ENCODE data around the gene CNOT8. TPM values are rescaled to one million over a fixed set of nuclear protein-coding genes. Genes with fewer than 3 reads are reported as not detected.
"Not testable (repeated sequence)": the region's sequence is repeated elsewhere in the genome, so short reads cannot be mapped to it uniquely, and the experiment has no call there.

The CNOT8 gene
- total and polyA plus RNA-seq, 7 donors: 51.6 to 80.6 (median 53.5) TPM

GRCh38 chr5:154900066-154900465 lies 41.6 kb downstream of the CNOT8 start:
- TF ChIP-seq CTCF (IDR thresholded peaks at IDR 0.05) (no peak), POLR2AphosphoS5 (IDR thresholded peaks at IDR 0.05) (no peak), POLR2A (IDR thresholded peaks at IDR 0.05) (no peak), EP300 (IDR thresholded peaks at IDR 0.05) (no peak)
- Histone ChIP-seq H3K4me1 (no peaks in the 10 kb centered on the region), H3K27ac (peak overlapping the region in 1 of 4 donors; percentile 55), H3K4me3 (no peak overlapping the region), H3K27me3 (no peaks in the 10 kb centered on the region), H3K36me3 (peaks cover 9 to 100% (median 44%) of the 10 kb centered on the region in 4 donors), H3K9me3 (no peaks in the 10 kb centered on the region)
- intact Hi-C loops (cut with DNase I): no loop called here
- DNase-seq: no peak
- 96% methylated on average over 1 of the region's 1 CpG for WGBS, 2 donors

- H3K36me3 ChIP-seq: peaks cover 9 to 100% (median 43%) of the 10 kb centered on the region in 4 donors
- no peak for DNase-seq
- intact Hi-C loops (cut with DNase I): no loop called here
- no peak for TF ChIP-seq POLR2A (IDR thresholded peaks at IDR 0.05)
- no peak for TF ChIP-seq CTCF (IDR thresholded peaks at IDR 0.05)
- no peak for TF ChIP-seq POLR2AphosphoS5 (IDR thresholded peaks at IDR 0.05)
- TF ChIP-seq EP300 (IDR thresholded peaks at IDR 0.05): no peak
- H3K27ac ChIP-seq: no peak overlapping the region
- H3K4me1 ChIP-seq: no peaks in the 10 kb centered on the region
- no peaks in the 10 kb centered on the region for H3K9me3 ChIP-seq
- H3K27me3 ChIP-seq: no peaks in the 10 kb centered on the region
- no peak overlapping the region for H3K4me3 ChIP-seq
- WGBS, 2 donors: 93% methylated on average over 2 of the region's 2 CpGs
Measured at GRCh38 chr5:154901276-154901675, 42.8 kb downstream of the CNOT8 start.

- no peak overlapping the region for H3K4me3 ChIP-seq
- H3K27me3 ChIP-seq: no peaks in the 10 kb centered on the region
- peaks cover 9 to 100% (median 41%) of the 10 kb centered on the region in 4 donors for H3K36me3 ChIP-seq
- no peaks in the 10 kb centered on the region for H3K4me1 ChIP-seq
- H3K27ac ChIP-seq: no peak overlapping the region
- H3K9me3 ChIP-seq: no peaks in the 10 kb centered on the region
- no peak for DNase-seq
- intact Hi-C loops (cut with DNase I): no loop called here
- 94 to 99% methylated on average over 6 of the region's 6 CpGs for WGBS, 2 donors
- TF ChIP-seq POLR2AphosphoS5 (IDR thresholded peaks at IDR 0.05) (no peak), EP300 (IDR thresholded peaks at IDR 0.05) (no peak), POLR2A (IDR thresholded peaks at IDR 0.05) (no peak), CTCF (IDR thresholded peaks at IDR 0.05) (no peak)
Measured at GRCh38 chr5:154901913-154902312, 43.5 kb downstream of the CNOT8 start.

- H3K9me3 ChIP-seq; H3K4me1 ChIP-seq; DNase-seq; H3K4me3 ChIP-seq; H3K27ac ChIP-seq; H3K27me3 ChIP-seq; intact Hi-C loops (cut with DNase I): not testable (repeated sequence)
- peaks cover 0 to 100% (median 43%) of the 10 kb centered on the region in 4 donors for H3K36me3 ChIP-seq
- WGBS, 2 donors: 94% methylated on average over 7 of the region's 7 CpGs
Measured at GRCh38 chr5:154905601-154906000, 47.2 kb downstream of the CNOT8 start.

GRCh38 chr5:154916874-154917273 lies 58.4 kb downstream of the CNOT8 start:
- 66 to 88% methylated on average over 3 of the region's 3 CpGs for WGBS, 2 donors
- TF ChIP-seq POLR2AphosphoS5 (IDR thresholded peaks at IDR 0.05): no peak
- Histone ChIP-seq H3K27me3 (no peaks in the 10 kb centered on the region), H3K36me3 (peaks cover 26 to 98% (median 37%) of the 10 kb centered on the region in 4 donors), H3K9me3 (no peaks in the 10 kb centered on the region), H3K4me1 (no peaks in the 10 kb centered on the region), H3K27ac (no peak overlapping the region), H3K4me3 (no peak overlapping the region)
- no peak for DNase-seq
- intact Hi-C loops (cut with DNase I): no loop called here

- peaks cover 19 to 96% (median 33%) of the 10 kb centered on the region in 4 donors for H3K36me3 ChIP-seq
- intact Hi-C loops (cut with DNase I): no loop called here
- H3K4me3 ChIP-seq: no peak overlapping the region
- TF ChIP-seq POLR2A (IDR thresholded peaks at IDR 0.05) (no peak), CTCF (IDR thresholded peaks at IDR 0.05) (no peak), EP300 (IDR thresholded peaks at IDR 0.05) (no peak), POLR2AphosphoS5 (IDR thresholded peaks at IDR 0.05) (no peak)
- no peaks in the 10 kb centered on the region for H3K9me3 ChIP-seq
- no peaks in the 10 kb centered on the region for H3K27me3 ChIP-seq
- WGBS, 2 donors: 83 to 91% methylated on average over 4 of the region's 4 CpGs
- no peak overlapping the region for H3K27ac ChIP-seq
- H3K4me1 ChIP-seq: no peaks in the 10 kb centered on the region
- DNase-seq: no peak
Measured at GRCh38 chr5:154917757-154918156, 59.3 kb downstream of the CNOT8 start.

Measured in sigmoid colon (tissue), 7 donors.